ENCODE measurements around the gene ENTPD2. TPM values are rescaled to one million over a fixed set of nuclear protein-coding genes. Genes with fewer than 3 reads are reported as not detected.
A peak's percentile ranks its signal among the peaks of the same experiment; 100 is the strongest.

The ENTPD2 gene
- total and polyA plus RNA-seq, 9 of the 15 experiments (the other 6 are each of a cell fraction or from before 2014, with no cell fraction given), result 0.04 to 0.60 (median 0.14) TPM; not detected in 4

DNA sequence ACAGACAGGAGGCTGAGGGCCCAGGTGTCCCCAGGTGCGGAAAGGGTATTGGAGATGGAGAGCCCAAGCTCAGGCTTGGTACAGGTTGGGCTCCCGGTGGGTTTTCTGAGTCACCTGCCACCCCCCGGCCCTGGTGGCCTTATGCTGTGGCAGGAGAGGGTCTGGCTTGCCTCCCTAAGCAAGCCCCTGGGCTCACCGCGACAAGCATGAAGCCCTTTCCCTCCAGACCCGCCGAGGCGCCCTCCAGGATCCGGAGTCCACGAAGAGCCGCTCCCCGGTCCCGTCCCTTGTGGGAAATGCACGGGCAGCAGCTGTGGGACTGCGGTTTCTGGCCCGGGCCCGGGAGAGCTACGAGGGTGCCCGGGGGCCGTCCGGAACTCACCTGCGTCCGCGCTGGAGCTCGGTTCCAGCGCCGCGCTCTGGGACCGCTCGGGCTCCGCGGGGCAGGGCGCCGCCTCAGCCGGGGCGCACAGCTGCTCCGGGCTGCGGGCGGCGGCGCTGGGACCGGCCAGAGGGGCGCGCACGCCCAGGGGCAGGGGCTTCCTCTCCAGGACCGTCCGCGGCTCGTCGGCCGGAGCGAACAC lies 15.7 kb upstream of the ENTPD2 start:
- H3K27ac ChIP-seq (ENCODE audit: extremely low read depth, low read depth, low read length), result peak overlapping the region; percentile 88; the same call in 2 of the 3 replicates
- H2AFZ ChIP-seq (ENCODE audit: low read depth, low read length), result no peak overlapping the region
- no TSS peak for BruUV-seq (replicated peaks)
- ATAC-seq (peak; percentile 15; the same call in 2 of the 3 replicates), DNase-seq (ENCODE audit: extremely low read depth in 1 of 4, low spot score in 3 of 4) (peak in 3 of 4 experiments; percentile 41 to 54 (median 49)), FAIRE-seq (no peak)
- ChIA-PET CTCF (ENCODE audit: low intra/inter-chr PET ratio) (interaction anchor here (0.6 to 0.9 kb wide), 2 partner anchors 24 to 830 kb away, joined by 4 to 5 read pairs; partner anchors contain the start of gene NPDC1), POLR2A (interaction anchor here (1.0 to 2.5 kb wide), 4 partner anchors 10 to 23 kb away, joined by 3 to 14 read pairs (median 4); partner anchors contain the start of genes MAN1B1 and NPDC1)
- peak overlapping the region; percentile 65 for H3K4me3 ChIP-seq
- 4% methylated on average over 15 of the region's 52 CpGs for WGBS (ENCODE audit: insufficient coverage, low coverage, missing lambda C conversion rate)
- peaks cover 8% of the 10 kb centered on the region for H3K9me1 ChIP-seq (ENCODE audit: control insufficient read depth, insufficient read depth, low read length)
- no peaks in the 10 kb centered on the region for H3K9me3 ChIP-seq (replicated peaks; ENCODE audit: control insufficient read depth, insufficient read depth, low read depth, low read length)
- peaks cover 32 to 80% of the 10 kb centered on the region in 2 experiments for H3K4me1 ChIP-seq (replicated peaks in 1 of 2; ENCODE audit: control insufficient read depth in 2 of 2, insufficient read depth in 2 of 2, low read length in 2 of 2)
- no peaks in the 10 kb centered on the region for H3K27me3 ChIP-seq (ENCODE audit: control insufficient read depth in 2 of 2, insufficient read depth in 2 of 2, low read length in 2 of 2)
- H3K36me3 ChIP-seq (ENCODE audit: control insufficient read depth, insufficient read depth, low read length), result peaks cover 29% of the 10 kb centered on the region; the same call in 2 of the 3 replicates
- peak overlapping the region; percentile 86 to 94; a peak in 3 of 4 replicates for H3K9ac ChIP-seq (ENCODE audit: insufficient read depth in 1 of 2, low read depth in 2 of 2, low read length in 2 of 2)
- peaks cover 14% of the 10 kb centered on the region for H4K20me1 ChIP-seq (replicated peaks; ENCODE audit: control insufficient read depth, insufficient read depth, low read length)
- in situ Hi-C loops (cut with MboI) (no loop called here), intact Hi-C loops (cut with micrococcal nuclease) (loop anchor here (2.0 kb wide), 1 partner anchor 17 kb away; the partner anchor contains the start of gene MAN1B1)
- H3K79me2 ChIP-seq (ENCODE audit: control insufficient read depth, insufficient read depth, low read length), result peaks cover 39% of the 10 kb centered on the region
- H3K4me2 ChIP-seq (ENCODE audit: insufficient read depth, low read length), result peak overlapping the region; percentile 91
- TF ChIP-seq BCLAF1 (IDR thresholded peaks at IDR 0.05; ENCODE audit: borderline replicate concordance in 1 of 2, control insufficient read depth in 1 of 2, low read depth in 2 of 2, low read length in 1 of 2), result no peak
- TF ChIP-seq, protein P1, sequence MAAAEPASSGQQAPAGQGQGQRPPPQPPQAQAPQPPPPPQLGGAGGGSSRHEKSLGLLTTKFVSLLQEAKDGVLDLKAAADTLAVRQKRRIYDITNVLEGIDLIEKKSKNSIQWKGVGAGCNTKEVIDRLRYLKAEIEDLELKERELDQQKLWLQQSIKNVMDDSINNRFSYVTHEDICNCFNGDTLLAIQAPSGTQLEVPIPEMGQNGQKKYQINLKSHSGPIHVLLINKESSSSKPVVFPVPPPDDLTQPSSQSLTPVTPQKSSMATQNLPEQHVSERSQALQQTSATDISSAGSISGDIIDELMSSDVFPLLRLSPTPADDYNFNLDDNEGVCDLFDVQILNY (CRISPR knock-in tag; IDR thresholded peaks at IDR 0.05), result no peak
- TF ChIP-seq, protein P2, sequence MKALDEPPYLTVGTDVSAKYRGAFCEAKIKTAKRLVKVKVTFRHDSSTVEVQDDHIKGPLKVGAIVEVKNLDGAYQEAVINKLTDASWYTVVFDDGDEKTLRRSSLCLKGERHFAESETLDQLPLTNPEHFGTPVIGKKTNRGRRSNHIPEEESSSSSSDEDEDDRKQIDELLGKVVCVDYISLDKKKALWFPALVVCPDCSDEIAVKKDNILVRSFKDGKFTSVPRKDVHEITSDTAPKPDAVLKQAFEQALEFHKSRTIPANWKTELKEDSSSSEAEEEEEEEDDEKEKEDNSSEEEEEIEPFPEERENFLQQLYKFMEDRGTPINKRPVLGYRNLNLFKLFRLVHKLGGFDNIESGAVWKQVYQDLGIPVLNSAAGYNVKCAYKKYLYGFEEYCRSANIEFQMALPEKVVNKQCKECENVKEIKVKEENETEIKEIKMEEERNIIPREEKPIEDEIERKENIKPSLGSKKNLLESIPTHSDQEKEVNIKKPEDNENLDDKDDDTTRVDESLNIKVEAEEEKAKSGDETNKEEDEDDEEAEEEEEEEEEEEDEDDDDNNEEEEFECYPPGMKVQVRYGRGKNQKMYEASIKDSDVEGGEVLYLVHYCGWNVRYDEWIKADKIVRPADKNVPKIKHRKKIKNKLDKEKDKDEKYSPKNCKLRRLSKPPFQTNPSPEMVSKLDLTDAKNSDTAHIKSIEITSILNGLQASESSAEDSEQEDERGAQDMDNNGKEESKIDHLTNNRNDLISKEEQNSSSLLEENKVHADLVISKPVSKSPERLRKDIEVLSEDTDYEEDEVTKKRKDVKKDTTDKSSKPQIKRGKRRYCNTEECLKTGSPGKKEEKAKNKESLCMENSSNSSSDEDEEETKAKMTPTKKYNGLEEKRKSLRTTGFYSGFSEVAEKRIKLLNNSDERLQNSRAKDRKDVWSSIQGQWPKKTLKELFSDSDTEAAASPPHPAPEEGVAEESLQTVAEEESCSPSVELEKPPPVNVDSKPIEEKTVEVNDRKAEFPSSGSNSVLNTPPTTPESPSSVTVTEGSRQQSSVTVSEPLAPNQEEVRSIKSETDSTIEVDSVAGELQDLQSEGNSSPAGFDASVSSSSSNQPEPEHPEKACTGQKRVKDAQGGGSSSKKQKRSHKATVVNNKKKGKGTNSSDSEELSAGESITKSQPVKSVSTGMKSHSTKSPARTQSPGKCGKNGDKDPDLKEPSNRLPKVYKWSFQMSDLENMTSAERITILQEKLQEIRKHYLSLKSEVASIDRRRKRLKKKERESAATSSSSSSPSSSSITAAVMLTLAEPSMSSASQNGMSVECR (CRISPR knock-in tag; IDR thresholded peaks at IDR 0.05), result 0 out of 2 replicates have a peak, but pooled peaks have one; percentile 39
- TF ChIP-seq GATA2 (CRISPR knock-in tag; IDR thresholded peaks at IDR 0.05), result no peak
- peak; percentile 52 for TF ChIP-seq TFAP4 (CRISPR knock-in tag; IDR thresholded peaks at IDR 0.05; ENCODE audit: borderline replicate concordance)
- no peak for TF ChIP-seq THAP7 (CRISPR knock-in tag; IDR thresholded peaks at IDR 0.05)
- no peak for TF ChIP-seq ZFP30 (CRISPR knock-in tag; IDR thresholded peaks at IDR 0.05; ENCODE audit: borderline replicate concordance)
- peak; percentile 84; the same call in 1 of the 2 replicates for TF ChIP-seq HDAC6 (IDR thresholded peaks at IDR 0.05; ENCODE audit: low read depth, low read length)
- TF ChIP-seq ESRRB (CRISPR knock-in tag; IDR thresholded peaks at IDR 0.05; ENCODE audit: borderline replicate concordance), result no peak

Measured in K562 (cell line).